Chondrocyte (in vitro differentiated cells): Measurements from ENCODE around the gene NDE1. TPM values are rescaled to one million over a fixed set of nuclear protein-coding genes. Genes with fewer than 3 reads are reported as not detected.

Experiments
- DNase-seq: peaks from one replicate; pipeline ENCODE4 v3.0.0; 2021; ENCODE audit warnings: mixed read lengths, low spot score
- H3K27ac Mint-ChIP-seq: one replicate; pipeline ENCODE4 v1.8.0; 2021; ENCODE audit warnings: mild to moderate bottlenecking, moderate library complexity, mixed read lengths; ENCODE audit not compliant: unreplicated experiment
- H3K27me3 Mint-ChIP-seq: 2 replicates; pipeline ENCODE4 v1.8.0; 2021; ENCODE audit warnings: low read depth, mixed read lengths
- H3K36me3 Mint-ChIP-seq: 2 replicates; pipeline ENCODE4 v1.8.0; 2021; ENCODE audit warnings: low read depth, mixed read lengths
- H3K4me1 Mint-ChIP-seq: 2 replicates; pipeline ENCODE4 v1.8.0; 2021; ENCODE audit warnings: low read depth, mild to moderate bottlenecking, mixed read lengths
- H3K4me3 Mint-ChIP-seq: one replicate; pipeline ENCODE4 v1.8.0; 2021; ENCODE audit warnings: mild to moderate bottlenecking, moderate library complexity, mixed read lengths; ENCODE audit not compliant: unreplicated experiment
- H3K9me3 Mint-ChIP-seq: 2 replicates; pipeline ENCODE4 v1.8.0; 2021; ENCODE audit warnings: low read depth, mixed read lengths
- total RNA-seq: library from RNA; stranded (reverse); gene quantifications from 3 replicates; pipeline ENCODE4 v1.2.1, GENCODE V29; 2021
- TF ChIP-seq, protein P1 (sequence below): fragments of 200-600 bp; sonication (generic); IDR thresholded peaks from 2 replicates; pipeline ENCODE4 v1.5.0; 2021; ENCODE audit warnings: antibody characterized with exemption, mild to moderate bottlenecking, moderate library complexity

Gene NDE1
- total RNA-seq, 1 donor from 2014 or later, result 32.3 TPM

DNA sequence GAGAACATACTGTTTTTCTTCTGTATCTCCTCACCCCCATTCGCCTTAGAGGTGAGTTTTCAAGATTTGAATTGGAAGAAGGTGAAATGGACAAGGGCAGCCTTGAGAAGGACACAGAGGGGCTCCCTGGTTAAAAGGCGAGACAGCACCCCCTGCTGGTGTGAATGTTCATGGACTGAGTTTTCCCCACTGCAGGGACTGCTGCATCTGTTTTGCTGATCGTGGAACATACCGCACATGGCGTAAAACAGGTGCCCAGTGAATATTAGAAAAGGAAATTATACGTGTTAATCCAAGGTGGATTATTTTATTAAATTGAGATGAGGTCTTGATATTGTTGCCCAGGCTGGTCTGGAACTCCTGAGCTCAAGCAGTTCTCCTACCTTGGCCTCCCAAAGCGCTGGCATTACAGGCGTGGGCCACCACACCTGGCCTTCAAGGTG, 54.5 kb downstream of the NDE1 start:
- no peaks in the 10 kb centered on the region for H3K27me3 Mint-ChIP-seq

DNA sequence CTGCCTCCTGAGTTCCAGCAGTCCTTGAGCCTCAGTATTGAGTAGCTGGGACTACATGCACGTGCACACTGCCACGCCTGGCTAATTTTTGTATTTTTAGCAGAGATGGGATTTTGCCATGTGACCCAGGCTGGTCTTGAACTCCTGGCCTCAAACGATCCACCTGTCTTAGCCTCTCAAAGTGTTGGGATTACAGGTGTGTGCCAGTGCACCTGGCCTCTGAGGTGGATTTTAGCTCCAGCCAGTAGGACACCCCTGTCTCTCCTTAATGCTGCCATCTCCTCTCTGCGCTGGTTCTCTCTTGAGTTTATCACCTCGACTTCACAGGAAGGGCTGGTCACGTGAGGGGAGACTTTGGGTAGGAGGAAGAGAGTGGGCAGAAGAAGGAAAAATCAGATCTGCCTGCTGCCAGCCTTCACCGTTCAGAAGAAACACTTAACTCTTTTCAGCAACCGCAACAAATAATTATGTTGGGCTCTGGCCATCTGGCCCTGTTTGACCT, 55.1 kb downstream of the NDE1 start:
- no peaks in the 10 kb centered on the region for H3K9me3 Mint-ChIP-seq
- no peak overlapping the region for H3K4me3 Mint-ChIP-seq
- peaks cover 14% of the 10 kb centered on the region for H3K4me1 Mint-ChIP-seq
- TF ChIP-seq, protein P1, sequence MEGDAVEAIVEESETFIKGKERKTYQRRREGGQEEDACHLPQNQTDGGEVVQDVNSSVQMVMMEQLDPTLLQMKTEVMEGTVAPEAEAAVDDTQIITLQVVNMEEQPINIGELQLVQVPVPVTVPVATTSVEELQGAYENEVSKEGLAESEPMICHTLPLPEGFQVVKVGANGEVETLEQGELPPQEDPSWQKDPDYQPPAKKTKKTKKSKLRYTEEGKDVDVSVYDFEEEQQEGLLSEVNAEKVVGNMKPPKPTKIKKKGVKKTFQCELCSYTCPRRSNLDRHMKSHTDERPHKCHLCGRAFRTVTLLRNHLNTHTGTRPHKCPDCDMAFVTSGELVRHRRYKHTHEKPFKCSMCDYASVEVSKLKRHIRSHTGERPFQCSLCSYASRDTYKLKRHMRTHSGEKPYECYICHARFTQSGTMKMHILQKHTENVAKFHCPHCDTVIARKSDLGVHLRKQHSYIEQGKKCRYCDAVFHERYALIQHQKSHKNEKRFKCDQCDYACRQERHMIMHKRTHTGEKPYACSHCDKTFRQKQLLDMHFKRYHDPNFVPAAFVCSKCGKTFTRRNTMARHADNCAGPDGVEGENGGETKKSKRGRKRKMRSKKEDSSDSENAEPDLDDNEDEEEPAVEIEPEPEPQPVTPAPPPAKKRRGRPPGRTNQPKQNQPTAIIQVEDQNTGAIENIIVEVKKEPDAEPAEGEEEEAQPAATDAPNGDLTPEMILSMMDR, result no peak
- H3K27ac Mint-ChIP-seq, result no peak overlapping the region
- H3K27me3 Mint-ChIP-seq, result no peaks in the 10 kb centered on the region
- H3K36me3 Mint-ChIP-seq, result peaks cover 6% of the 10 kb centered on the region
- DNase-seq, result no peak

More for the DNA sequence above, 54.5 kb downstream of the NDE1 start:
- DNase-seq, result no peak
- no peaks in the 10 kb centered on the region for H3K9me3 Mint-ChIP-seq
- peaks cover 14% of the 10 kb centered on the region for H3K4me1 Mint-ChIP-seq
- TF ChIP-seq, protein P1, result peak; percentile 90
- peaks cover 10% of the 10 kb centered on the region for H3K36me3 Mint-ChIP-seq
- no peak overlapping the region for H3K27ac Mint-ChIP-seq
- no peak overlapping the region for H3K4me3 Mint-ChIP-seq

DNA sequence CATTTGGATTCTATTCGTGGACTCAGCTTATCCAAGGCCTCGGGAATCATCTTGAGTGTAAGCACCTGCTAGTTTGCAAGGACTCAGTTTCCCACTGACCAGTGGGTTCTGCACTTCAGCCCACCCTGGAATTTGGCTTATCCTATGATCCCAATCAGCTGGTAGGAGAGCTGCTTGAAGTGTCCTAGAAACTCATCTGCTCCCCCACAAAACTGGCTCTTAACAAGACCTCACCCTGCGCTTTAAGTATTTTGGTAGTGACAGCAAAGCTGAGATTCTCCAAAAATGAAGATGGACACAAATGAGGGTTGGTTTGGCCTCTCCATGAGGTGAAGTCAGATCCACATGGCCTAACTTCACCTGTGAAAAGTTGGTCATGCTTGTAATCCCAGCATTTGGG, 57.3 kb downstream of the NDE1 start:
- Mint-ChIP-seq H3K27me3 (no peaks in the 10 kb centered on the region), H3K9me3 (no peaks in the 10 kb centered on the region), H3K36me3 (peaks cover 6% of the 10 kb centered on the region), H3K27ac (no peak overlapping the region), H3K4me3 (no peak overlapping the region), H3K4me1 (peaks cover 13% of the 10 kb centered on the region)
- DNase-seq, result no peak
- TF ChIP-seq, protein P1, result no peak

DNA sequence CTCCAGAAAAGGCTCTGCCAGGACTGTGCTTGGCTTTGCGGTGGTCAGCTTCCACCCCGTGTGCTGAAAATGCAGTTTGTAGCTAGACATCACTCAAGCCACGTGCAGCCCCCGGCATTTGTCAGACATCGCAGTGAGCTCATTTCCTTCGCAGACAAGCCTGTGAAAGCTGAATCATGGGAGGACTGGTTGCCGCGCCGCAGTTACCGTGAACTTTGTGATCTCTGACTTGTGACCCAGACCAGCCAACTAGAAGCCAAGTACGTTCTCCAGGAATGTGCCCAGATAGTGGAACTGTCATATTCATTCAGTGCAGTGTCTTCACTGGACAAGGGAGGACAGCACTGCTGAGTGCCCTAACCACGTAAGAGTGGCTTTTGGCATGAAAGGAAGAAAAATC, 58.1 kb downstream of the NDE1 start:
- peaks cover 7% of the 10 kb centered on the region for H3K36me3 Mint-ChIP-seq
- TF ChIP-seq, protein P1, result no peak
- H3K4me3 Mint-ChIP-seq, result no peak overlapping the region
- H3K27me3 Mint-ChIP-seq, result no peaks in the 10 kb centered on the region
- peaks cover 5% of the 10 kb centered on the region for H3K4me1 Mint-ChIP-seq
- peak overlapping the region; percentile 29 for H3K27ac Mint-ChIP-seq
- DNase-seq, result no peak
- no peaks in the 10 kb centered on the region for H3K9me3 Mint-ChIP-seq

DNA sequence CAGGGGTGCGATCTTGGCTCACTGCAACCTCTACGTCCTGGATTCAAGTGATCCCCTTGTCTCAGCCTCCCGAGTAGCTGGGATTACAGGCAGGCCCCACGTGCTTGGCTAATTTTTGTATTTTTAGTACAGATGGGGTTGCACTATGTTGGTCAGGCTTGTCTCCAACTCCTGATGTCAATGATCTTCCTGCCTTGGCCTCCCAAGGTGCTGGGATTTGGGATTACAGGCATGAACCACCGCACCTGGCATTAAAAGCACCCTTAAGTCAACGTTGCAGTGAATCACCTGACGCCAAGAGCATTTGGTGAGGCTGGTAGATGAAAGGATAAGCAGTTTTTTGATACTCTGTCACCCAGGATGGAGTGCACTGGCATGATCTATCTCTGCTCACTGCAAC, 59.0 kb downstream of the NDE1 start:
- Mint-ChIP-seq H3K36me3 (peaks cover 7% of the 10 kb centered on the region), H3K4me1 (peaks cover 5% of the 10 kb centered on the region), H3K27me3 (no peaks in the 10 kb centered on the region), H3K27ac (no peak overlapping the region), H3K9me3 (no peaks in the 10 kb centered on the region), H3K4me3 (no peak overlapping the region)
- no peak for DNase-seq
- TF ChIP-seq, protein P1, result no peak
